ENCODE measurements around the gene C4orf33.

GRCh38 chr4:129164243-129164642 is 68.3 kb downstream of the C4orf33 start:
- TF ChIP-seq CTCF (IDR thresholded peaks at IDR 0.05; ENCODE audit: insufficient read depth, low read length, poor library complexity, severe bottlenecking) (no peak), EZH2phosphoT487 (conservative IDR thresholded peaks at IDR 0.05; ENCODE audit: low read length) (no peak)
